B cell (primary cell): ENCODE measurements around the gene SFXN2. TPM values are rescaled to one million over a fixed set of nuclear protein-coding genes. Genes with fewer than 3 reads are reported as not detected.

Experiments used
- ATAC-seq: fragments of 200-7000 bp; cut with Tn5 transposase; one replicate; pipeline ENCODE4 v1.10.0; 2021; ENCODE audit warnings: low read depth, mild to moderate bottlenecking, moderate number of reproducible peaks, moderate library complexity
- CTCF ChIA-PET: fragments of 350-600 bp; sonication (Branson Sonifier 250); formaldehyde crosslinking; loops from one replicate; lab custom pipeline; 2021; ENCODE audit warnings: antibody characterized with exemption, inconsistent platforms; lab: Charles Lee
- POLR2A ChIA-PET: fragments of 350-600 bp; sonication (Branson Sonifier 250); formaldehyde crosslinking; loops from one replicate; lab custom pipeline; 2021; ENCODE audit warnings: antibody characterized with exemption; lab: Charles Lee
- DNase-seq: peaks from one replicate; pipeline ENCODE4 v3.0.0; 2013
- H2AFZ ChIP-seq: 2 replicates; pipeline ENCODE4 v1.6.1; 2012; ENCODE audit warnings: mild to moderate bottlenecking, low read depth, low read length; ENCODE audit not compliant: insufficient read depth, poor library complexity, severe bottlenecking
- H3K27ac ChIP-seq, 2 donors: 1 replicate in 1 of 2; 2 replicates in 1 of 2; pipeline ENCODE4 v1.5.1; 2012 to 2013; ENCODE audit warnings: low read length in 2 of 2, mild to moderate bottlenecking in 2 of 2, moderate library complexity in 1 of 2
- H3K27me3 ChIP-seq, 4 experiments: fragments of 200-600 bp in 1 of 4; sonication (generic) in 1 of 4; replicated peaks in 1 of 4; 1 replicate in 2 of 4; 2 replicates in 2 of 4; pipeline versions ENCODE4 v1.6.1 to v1.7.0; 2013 to 2016; ENCODE audit warnings: low read length in 3 of 4, mild to moderate bottlenecking in 2 of 4, mixed read lengths in 1 of 4, moderate library complexity in 1 of 4; ENCODE audit not compliant: insufficient read depth in 4 of 4, control insufficient read depth in 3 of 4; ENCODE audit errors: control extremely low read depth in 1 of 4
- H3K36me3 ChIP-seq, 2 experiments: replicated peaks in 1 of 2; 1 replicate in 1 of 2; 2 replicates in 1 of 2; pipeline versions ENCODE4 v1.6.1 to v1.7.1; 2013; ENCODE audit warnings: low read length in 1 of 2; ENCODE audit not compliant: insufficient read depth in 2 of 2, control insufficient read depth in 1 of 2; ENCODE audit errors: control extremely low read depth in 1 of 2, extremely low read depth in 1 of 2
- H3K4me1 ChIP-seq, 2 donors: fragments of 200-600 bp in 1 of 2; sonication (generic) in 1 of 2; 1 replicate in 1 of 2; 2 replicates in 1 of 2; pipeline versions ENCODE4 v1.5.1 to v1.6.1; 2013 to 2017; ENCODE audit warnings: low read length in 2 of 2; ENCODE audit not compliant: control insufficient read depth in 2 of 2, insufficient read depth in 2 of 2
- H3K4me2 ChIP-seq: replicated peaks from 2 replicates; pipeline ENCODE3; 2012; ENCODE audit warnings: mild to moderate bottlenecking, low read depth, low read length; ENCODE audit not compliant: poor library complexity, severe bottlenecking
- H3K4me3 ChIP-seq, 5 experiments: fragments of 200-600 bp in 1 of 5; sonication (generic) in 1 of 5; 1 replicate in 3 of 5; 2 replicates in 2 of 5; pipeline versions ENCODE4 v1.5.1 to v1.7.0; 2011 to 2016; ENCODE audit warnings: low read length in 4 of 5, mild to moderate bottlenecking in 4 of 5, low read depth in 2 of 5, control low read depth in 1 of 5, moderate library complexity in 1 of 5; ENCODE audit not compliant: insufficient read depth in 1 of 5; ENCODE audit errors: control extremely low read depth in 1 of 5, extremely low read depth in 1 of 5
- H3K79me2 ChIP-seq: fragments of 200-600 bp; sonication (generic); one replicate; pipeline ENCODE4 v1.6.0; 2016; ENCODE audit warnings: low read length; ENCODE audit not compliant: control insufficient read depth, insufficient read depth
- H3K9ac ChIP-seq: fragments of 200-600 bp; sonication (generic); 2 replicates; pipeline ENCODE4 v1.6.1; 2017; ENCODE audit warnings: mild to moderate bottlenecking, low read length, moderate library complexity
- H3K9me3 ChIP-seq, 3 donors: one replicate each; pipeline versions ENCODE4 v1.6.1 to v1.7.1; 2013; ENCODE audit warnings: low read length in 2 of 3; ENCODE audit not compliant: control insufficient read depth in 2 of 3, insufficient read depth in 1 of 3; ENCODE audit errors: control extremely low read depth in 1 of 3
- H4K20me1 ChIP-seq: 2 replicates; pipeline ENCODE4 v1.6.0; 2012; ENCODE audit warnings: mild to moderate bottlenecking, low read length; ENCODE audit not compliant: insufficient read depth, control insufficient read depth, poor library complexity, severe bottlenecking
- H3K27ac Mint-ChIP-seq: one replicate; pipeline ENCODE4 v1.8.0; 2021; ENCODE audit warnings: mixed read lengths
- H3K27me3 Mint-ChIP-seq: one replicate; pipeline ENCODE4 v1.8.0; 2021; ENCODE audit warnings: mixed read lengths
- H3K4me1 Mint-ChIP-seq: one replicate; pipeline ENCODE4 v1.8.0; 2021; ENCODE audit warnings: mixed read lengths
- H3K4me3 Mint-ChIP-seq: one replicate; pipeline ENCODE4 v1.8.0; 2021; ENCODE audit warnings: mixed read lengths
- H3K9me3 Mint-ChIP-seq: one replicate; pipeline ENCODE4 v1.8.0; 2022; ENCODE audit warnings: mixed read lengths; ENCODE audit not compliant: insufficient read depth
- CTCF ChIP-seq: fragments of 200-600 bp; IDR thresholded peaks from one replicate; pipeline ENCODE4 v1.8.0; 2022; ENCODE audit warnings: antibody characterized with exemption, mild to moderate bottlenecking
- EZH2 ChIP-seq: IDR thresholded peaks from 2 replicates; pipeline ENCODE4 v1.6.1; 2012; ENCODE audit warnings: borderline replicate concordance, low read depth, mild to moderate bottlenecking, moderate library complexity, low read length; ENCODE audit not compliant: insufficient read depth, poor library complexity, severe bottlenecking
- WGBS: methylation state at CpG from one replicate; pipeline ENCODE4 v1.1.5; 2013; ENCODE audit warnings: missing lambda C conversion rate; ENCODE audit not compliant: insufficient coverage; 5-methylcytosine and 5-hydroxymethylcytosine counted together
- intact Hi-C: fragments of 100-400 bp; cut with micrococcal nuclease; formaldehyde crosslinking; loops from one replicate; pipeline ENCODE4 v1.10.0; 2022
- polyA plus RNA-seq: library from polyadenylated mRNA; depleted of rRNA; stranded (reverse); fragments of >200 nt; gene quantifications from 2 replicates; pipeline ENCODE4 v1.2.3, GENCODE V29; 2012
- total RNA-seq, 2 donors: library from RNA; stranded (reverse); fragments of 120-200 nt in 1 of 2; gene quantifications; 1 replicate in 1 of 2; 2 replicates in 1 of 2; pipeline versions ENCODE4 v1.2.3 to v1.2.4, GENCODE V29; 2013 to 2022

SFXN2 gene
- total and polyA plus RNA-seq, 2 donors (not counting 1 experiment from before 2014, with no cell fraction given), result 8.1 to 23.5 TPM

GRCh38 chr10:102773320-102773719 is 58.9 kb downstream of the SFXN2 start:
- Histone ChIP-seq H3K9me3 (no peaks in the 10 kb centered on the region), H3K79me2 (peaks cover 96% of the 10 kb centered on the region), H3K36me3 (peaks cover 0 to 19% of the 10 kb centered on the region in 2 experiments), H3K4me3 (no peak overlapping the region), H4K20me1 (peaks cover 86% of the 10 kb centered on the region), H3K4me1 (peaks cover 8 to 22% of the 10 kb centered on the region in 2 donors), H3K27ac (no peak overlapping the region), H3K9ac (no peak overlapping the region), H2AFZ (no peak overlapping the region), H3K4me2 (no peak overlapping the region), H3K27me3 (no peaks in the 10 kb centered on the region)
- ChIA-PET POLR2A (interaction anchor here (0.7 kb wide), 1 partner anchor 471 kb away, joined by 3 read pairs; no protein-coding TSS in a partner anchor), CTCF (interaction anchor here (0.7 kb wide), 1 partner anchor 42 kb away, joined by 3 read pairs; no protein-coding TSS in a partner anchor)
- TF ChIP-seq EZH2 (no peak), CTCF (no peak)
- H3K9me3 Mint-ChIP-seq, result no peaks in the 10 kb centered on the region
- H3K4me1 Mint-ChIP-seq, result peaks cover 57% of the 10 kb centered on the region
- intact Hi-C loops, result no loop called here
- H3K27me3 Mint-ChIP-seq, result no peaks in the 10 kb centered on the region
- DNase-seq (no peak), ATAC-seq (no peak)
- H3K4me3 Mint-ChIP-seq, result no peak overlapping the region
- H3K27ac Mint-ChIP-seq, result no peak overlapping the region
- no CpG with 5 or more reads among the region's 1 CpG for WGBS

GRCh38 chr10:102773986-102774385 is 59.5 kb downstream of the SFXN2 start:
- Histone ChIP-seq H2AFZ (no peak overlapping the region), H4K20me1 (peaks cover 91% of the 10 kb centered on the region), H3K27me3 (no peaks in the 10 kb centered on the region), H3K36me3 (peaks cover 0 to 22% of the 10 kb centered on the region in 2 experiments), H3K79me2 (peaks cover 98% of the 10 kb centered on the region), H3K9me3 (no peaks in the 10 kb centered on the region), H3K4me3 (no peak overlapping the region), H3K4me2 (no peak overlapping the region), H3K9ac (no peak overlapping the region), H3K27ac (peak overlapping the region in 1 of 2 donors; percentile 23), H3K4me1 (peaks cover 8 to 22% of the 10 kb centered on the region in 2 donors)
- ChIA-PET CTCF (interaction anchor here (1.4 kb wide), 1 partner anchor 15 kb away, joined by 5 read pairs; no protein-coding TSS in a partner anchor), POLR2A (no interaction called here)
- H3K9me3 Mint-ChIP-seq, result no peaks in the 10 kb centered on the region
- no peak overlapping the region for H3K4me3 Mint-ChIP-seq
- H3K4me1 Mint-ChIP-seq, result peaks cover 59% of the 10 kb centered on the region
- ATAC-seq (no peak), DNase-seq (no peak)
- H3K27ac Mint-ChIP-seq, result no peak overlapping the region
- 76% methylated on average over 5 of the region's 5 CpGs for WGBS
- H3K27me3 Mint-ChIP-seq, result no peaks in the 10 kb centered on the region
- TF ChIP-seq CTCF, result no peak
- no peak for TF ChIP-seq EZH2
- intact Hi-C loops, result no loop called here
